IMR-90 (cell line): ENCODE results near the gene BEX3. TPM values are rescaled to one million over a fixed set of nuclear protein-coding genes. Genes with fewer than 3 reads are reported as not detected.

Source experiments
- ATAC-seq: fragments of 200-7000 bp; cut with Tn5 transposase; 2 replicates; pipeline ENCODE4 v1.9.1; 2020; ENCODE audit warnings: low read depth, mild to moderate bottlenecking, moderate library complexity
- BruUV-seq: library from RNA; stranded (reverse); fragments of 400-500 nt; replicated peaks from 2 replicates; lab custom pipeline; 2021; lab: Mats Ljungman, UMichigan
- CTCF ChIA-PET: fragments of 300-600 bp; formaldehyde crosslinking; extraction: SDS; loops from one replicate; lab custom pipeline; 2021; ENCODE audit warnings: antibody characterized with exemption; lab: Yijun Ruan, JAX
- POLR2A ChIA-PET: fragments of 300-600 bp; sonication (Branson Sonifier 250); formaldehyde crosslinking; loops from one replicate; lab custom pipeline; 2022; ENCODE audit warnings: antibody characterized with exemption; ENCODE audit not compliant: unreplicated experiment; lab: Charles Lee
- DNase-seq: peaks from one replicate; pipeline ENCODE4 v3.0.0; 2013
- H2AFZ ChIP-seq: replicated peaks from 2 replicates; pipeline ENCODE3; 2013; ENCODE audit warnings: low read length, mild to moderate bottlenecking; ENCODE audit not compliant: poor library complexity
- H2AK5ac ChIP-seq: 2 replicates; pipeline ENCODE4 v1.6.1; 2013; ENCODE audit warnings: low read depth, low read length, inconsistent platforms
- H2AK9ac ChIP-seq: replicated peaks from 2 replicates; pipeline ENCODE3; 2013; ENCODE audit warnings: mild to moderate bottlenecking, low read depth, low read length, moderate library complexity; ENCODE audit not compliant: poor library complexity
- H2BK120ac ChIP-seq: 2 replicates; pipeline ENCODE4 v1.6.1; 2013; ENCODE audit warnings: low read depth, low read length, inconsistent platforms
- H2BK15ac ChIP-seq: 3 replicates; pipeline ENCODE4 v1.6.1; 2013; ENCODE audit warnings: low read depth, low read length, inconsistent platforms
- H2BK20ac ChIP-seq: 2 replicates; pipeline ENCODE4 v1.6.1; 2013; ENCODE audit warnings: low read depth, mild to moderate bottlenecking, inconsistent platforms, low read length, moderate library complexity
- H2BK5ac ChIP-seq: 2 replicates; pipeline ENCODE4 v1.6.1; 2013; ENCODE audit warnings: mild to moderate bottlenecking, low read depth, low read length, inconsistent platforms; ENCODE audit not compliant: poor library complexity, severe bottlenecking
- H3K14ac ChIP-seq: replicated peaks from 2 replicates; pipeline ENCODE4 v1.6.1; 2013; ENCODE audit warnings: low read depth, low read length, inconsistent platforms
- H3K18ac ChIP-seq: 2 replicates; pipeline ENCODE4 v1.6.1; 2013; ENCODE audit warnings: low read depth, low read length, control low read depth
- H3K23ac ChIP-seq: 2 replicates; pipeline ENCODE4 v1.6.1; 2013; ENCODE audit warnings: low read depth, low read length, inconsistent platforms
- H3K27ac ChIP-seq: 2 replicates; pipeline ENCODE4 v1.5.1; 2013; ENCODE audit warnings: mild to moderate bottlenecking, control low read depth, low read length; ENCODE audit not compliant: insufficient read depth
- H3K27me3 ChIP-seq: 2 replicates; pipeline ENCODE4 v1.6.1; 2013; ENCODE audit warnings: low read length; ENCODE audit not compliant: control insufficient read depth, insufficient read depth
- H3K36me3 ChIP-seq: 2 replicates; pipeline ENCODE4 v1.6.1; 2013; ENCODE audit warnings: low read length, mixed read lengths; ENCODE audit not compliant: control insufficient read depth, insufficient read depth
- H3K4ac ChIP-seq: 2 replicates; pipeline ENCODE4 v1.6.1; 2013; ENCODE audit warnings: low read depth, low read length, inconsistent platforms
- H3K4me1 ChIP-seq: 2 replicates; pipeline ENCODE4 v1.6.1; 2013; ENCODE audit warnings: low read length, mixed read lengths; ENCODE audit not compliant: control insufficient read depth, insufficient read depth
- H3K4me2 ChIP-seq: 2 replicates; pipeline ENCODE4 v1.6.1; 2013; ENCODE audit warnings: low read depth, mild to moderate bottlenecking, control low read depth, low read length, moderate library complexity
- H3K4me3 ChIP-seq: 2 replicates; pipeline ENCODE4 v1.5.1; 2013; ENCODE audit warnings: low read depth, mild to moderate bottlenecking, control low read depth, low read length, moderate library complexity; ENCODE audit not compliant: insufficient read depth
- H3K56ac ChIP-seq: 2 replicates; pipeline ENCODE4 v1.6.1; 2013; ENCODE audit warnings: low read length, inconsistent platforms; ENCODE audit not compliant: insufficient read depth; ENCODE audit errors: extremely low read depth
- H3K79me1 ChIP-seq, 2 experiments: 2 replicates each; pipeline ENCODE4 v1.6.1; 2013; ENCODE audit warnings: low read length in 2 of 2, inconsistent platforms in 1 of 2, low read depth in 1 of 2
- H3K9ac ChIP-seq: 2 replicates; pipeline ENCODE4 v1.6.1; 2013; ENCODE audit warnings: low read depth, low read length, control low read depth
- H3K9me1 ChIP-seq: 2 replicates; pipeline ENCODE4 v1.6.1; 2013; ENCODE audit warnings: low read length, inconsistent platforms; ENCODE audit not compliant: insufficient read depth
- H3K9me3 ChIP-seq: 2 replicates; pipeline ENCODE4 v1.6.1; 2013; ENCODE audit warnings: low read length; ENCODE audit not compliant: control insufficient read depth, insufficient read depth
- H4K20me1 ChIP-seq: 2 replicates; pipeline ENCODE4 v1.6.1; 2013; ENCODE audit warnings: low read length, inconsistent platforms; ENCODE audit not compliant: insufficient read depth
- H4K5ac ChIP-seq: 2 replicates; pipeline ENCODE4 v1.6.1; 2013; ENCODE audit warnings: mild to moderate bottlenecking, low read depth, low read length, control low read depth
- H4K8ac ChIP-seq, 2 experiments: 2 replicates each; pipeline ENCODE4 v1.6.1; 2013; ENCODE audit warnings: low read depth in 2 of 2, low read length in 2 of 2, control low read depth in 1 of 2, inconsistent platforms in 1 of 2
- H4K91ac ChIP-seq: 2 replicates; pipeline ENCODE4 v1.6.1; 2013; ENCODE audit warnings: low read depth, low read length, inconsistent platforms; ENCODE audit not compliant: insufficient read depth
- CEBPB ChIP-seq: IDR thresholded peaks from 2 replicates; pipeline ENCODE4 v1.6.1; 2012; ENCODE audit warnings: low read depth, low read length, improper control_type of control experiment
- CHD1 ChIP-seq: IDR thresholded peaks from 2 replicates; pipeline ENCODE4 v1.6.1; 2012; ENCODE audit warnings: low read depth, low read length, improper control_type of control experiment
- FOS ChIP-seq: fragments of 150-350 bp; IDR thresholded peaks from 2 replicates; pipeline ENCODE4 v1.6.1; 2016; ENCODE audit warnings: low read depth, low read length
- MAFK ChIP-seq: IDR thresholded peaks from 2 replicates; pipeline ENCODE4 v1.6.1; 2012; ENCODE audit warnings: low read depth, low read length, improper control_type of control experiment
- MAZ ChIP-seq: IDR thresholded peaks from 2 replicates; pipeline ENCODE4 v1.6.1; 2012; ENCODE audit warnings: low read depth, mild to moderate bottlenecking, low read length, improper control_type of control experiment, moderate library complexity, borderline replicate concordance
- MXI1 ChIP-seq: IDR thresholded peaks from 2 replicates; pipeline ENCODE4 v1.6.1; 2012; ENCODE audit warnings: low read depth, mild to moderate bottlenecking, low read length, moderate library complexity, borderline replicate concordance
- NFE2L2 ChIP-seq: fragments of 150-350 bp; IDR thresholded peaks from 2 replicates; pipeline ENCODE4 v1.6.1; 2016; ENCODE audit warnings: low read depth, mild to moderate bottlenecking, low read length
- RAD21 ChIP-seq: IDR thresholded peaks from 2 replicates; pipeline ENCODE4 v1.6.1; 2012; ENCODE audit warnings: low read length, improper control_type of control experiment
- RCOR1 ChIP-seq: IDR thresholded peaks from 2 replicates; pipeline ENCODE4 v1.6.1; 2012; ENCODE audit warnings: mild to moderate bottlenecking, low read length, improper control_type of control experiment; ENCODE audit not compliant: insufficient replicate concordance
- RFX5 ChIP-seq: IDR thresholded peaks from 2 replicates; pipeline ENCODE4 v1.8.0; 2012; ENCODE audit warnings: low read depth, mild to moderate bottlenecking, low read length, moderate library complexity
- WGBS, 2 experiments: methylation state at CpG; one replicate each; pipeline versions ENCODE4 v1.1.5 to v1.1.7; 2013; ENCODE audit warnings: missing lambda C conversion rate in 2 of 2; ENCODE audit not compliant: insufficient read length in 1 of 2; ENCODE audit errors: extremely low coverage in 2 of 2; 5-methylcytosine and 5-hydroxymethylcytosine counted together
- dilution Hi-C: fragments of 300-500 bp; cut with HindIII; formaldehyde crosslinking; loops from one replicate; pipeline ENCODE4 v1.14.3; 2018; ENCODE audit warnings: low sequenced_read_pairs; ENCODE audit not compliant: unreplicated experiment
- in situ Hi-C: fragments of 300-500 bp; cut with MboI; formaldehyde crosslinking; loops from 3 replicates; pipeline ENCODE4 v1.14.3; 2019; ENCODE audit warnings: low sequenced_read_pairs, inconsistent platforms, mixed read lengths
- intact Hi-C: fragments of 100-400 bp; cut with micrococcal nuclease; formaldehyde crosslinking; loops from 2 replicates; pipeline ENCODE4 v1.10.0; 2022
- polyA plus RNA-seq, 3 experiments: library from polyadenylated mRNA; depleted of rRNA; stranded (reverse); fragments of >200 nt; gene quantifications; 2 replicates each; pipeline ENCODE4 v1.2.3, GENCODE V29; 2012; ENCODE audit warnings: low replicate concordance in 1 of 3
- total RNA-seq: library from RNA; depleted of rRNA; stranded (reverse); fragments of >200 nt; gene quantifications from 2 replicates; pipeline ENCODE4 v1.2.3, GENCODE V29; 2012
- TF ChIP-seq, protein P1 (sequence below): conservative IDR thresholded peaks from 2 replicates; pipeline ENCODE4 v1.5.1; 2012; ENCODE audit warnings: mild to moderate bottlenecking, low read depth, low read length, improper control_type of control experiment
- TF ChIP-seq, protein P2 (sequence below): fragments of 150-350 bp; IDR thresholded peaks from 2 replicates; pipeline ENCODE4 v1.6.1; 2017; ENCODE audit warnings: mild to moderate bottlenecking, antibody characterized with exemption, low read length, low read depth

BEX3 gene
- total and polyA plus RNA-seq, 2 of the 4 experiments (the other 2 are of a cell fraction): 114 to 409 TPM

DNA sequence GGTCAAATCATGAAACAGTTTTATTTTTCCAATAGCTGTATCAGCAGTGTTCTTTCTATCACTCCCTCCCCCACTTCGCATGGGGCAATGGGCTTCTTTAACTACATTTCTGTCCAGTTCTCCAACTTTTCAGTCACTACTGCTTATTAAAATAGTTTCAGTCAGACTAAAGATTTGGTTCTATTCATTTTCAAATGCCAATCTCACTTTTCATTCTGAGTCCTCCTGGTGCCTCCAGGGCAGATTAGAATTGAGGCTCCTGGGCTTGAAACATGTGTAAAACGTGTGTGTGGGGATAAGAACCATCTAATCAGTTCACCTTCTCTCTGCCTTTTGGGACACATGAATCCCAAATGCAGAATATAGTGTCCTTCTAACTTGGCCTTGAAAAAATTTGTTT lies 3.5 kb upstream of the BEX3 start:
- H3K27ac ChIP-seq: no peak overlapping the region
- no TSS peak for BruUV-seq
- no peak overlapping the region for H2BK120ac ChIP-seq
- H2AK9ac ChIP-seq: no peak overlapping the region
- no peak overlapping the region for H3K4me3 ChIP-seq
- TF ChIP-seq CHD1 (no peak), CEBPB (no peak), RFX5 (no peak), MAZ (no peak), RAD21 (no peak), NFE2L2 (no peak), MXI1 (no peak), RCOR1 (no peak), MAFK (no peak), FOS (no peak)
- TF ChIP-seq, protein P1, sequence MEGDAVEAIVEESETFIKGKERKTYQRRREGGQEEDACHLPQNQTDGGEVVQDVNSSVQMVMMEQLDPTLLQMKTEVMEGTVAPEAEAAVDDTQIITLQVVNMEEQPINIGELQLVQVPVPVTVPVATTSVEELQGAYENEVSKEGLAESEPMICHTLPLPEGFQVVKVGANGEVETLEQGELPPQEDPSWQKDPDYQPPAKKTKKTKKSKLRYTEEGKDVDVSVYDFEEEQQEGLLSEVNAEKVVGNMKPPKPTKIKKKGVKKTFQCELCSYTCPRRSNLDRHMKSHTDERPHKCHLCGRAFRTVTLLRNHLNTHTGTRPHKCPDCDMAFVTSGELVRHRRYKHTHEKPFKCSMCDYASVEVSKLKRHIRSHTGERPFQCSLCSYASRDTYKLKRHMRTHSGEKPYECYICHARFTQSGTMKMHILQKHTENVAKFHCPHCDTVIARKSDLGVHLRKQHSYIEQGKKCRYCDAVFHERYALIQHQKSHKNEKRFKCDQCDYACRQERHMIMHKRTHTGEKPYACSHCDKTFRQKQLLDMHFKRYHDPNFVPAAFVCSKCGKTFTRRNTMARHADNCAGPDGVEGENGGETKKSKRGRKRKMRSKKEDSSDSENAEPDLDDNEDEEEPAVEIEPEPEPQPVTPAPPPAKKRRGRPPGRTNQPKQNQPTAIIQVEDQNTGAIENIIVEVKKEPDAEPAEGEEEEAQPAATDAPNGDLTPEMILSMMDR: no peak
- TF ChIP-seq, protein P2, sequence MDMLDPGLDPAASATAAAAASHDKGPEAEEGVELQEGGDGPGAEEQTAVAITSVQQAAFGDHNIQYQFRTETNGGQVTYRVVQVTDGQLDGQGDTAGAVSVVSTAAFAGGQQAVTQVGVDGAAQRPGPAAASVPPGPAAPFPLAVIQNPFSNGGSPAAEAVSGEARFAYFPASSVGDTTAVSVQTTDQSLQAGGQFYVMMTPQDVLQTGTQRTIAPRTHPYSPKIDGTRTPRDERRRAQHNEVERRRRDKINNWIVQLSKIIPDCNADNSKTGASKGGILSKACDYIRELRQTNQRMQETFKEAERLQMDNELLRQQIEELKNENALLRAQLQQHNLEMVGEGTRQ: no peak
- dilution Hi-C loops (no loop called here), in situ Hi-C loops (no loop called here), intact Hi-C loops (no loop called here)
- H2BK20ac ChIP-seq: no peak overlapping the region
- H4K5ac ChIP-seq: no peak overlapping the region
- no peak overlapping the region for H3K4ac ChIP-seq
- no peak overlapping the region for H3K56ac ChIP-seq
- no peak overlapping the region for H3K4me2 ChIP-seq
- ChIA-PET CTCF (no interaction called here), POLR2A (interaction anchor here (0.5 kb wide), 1 partner anchor 718 kb away, joined by 3 read pairs; no protein-coding TSS in a partner anchor)
- H3K14ac ChIP-seq: no peak overlapping the region
- H3K9me3 ChIP-seq: no peaks in the 10 kb centered on the region
- no peaks in the 10 kb centered on the region for H4K20me1 ChIP-seq
- H3K27me3 ChIP-seq: peaks cover 2% of the 10 kb centered on the region; the same call in 1 of the 2 replicates
- no peaks in the 10 kb centered on the region for H3K9me1 ChIP-seq
- H3K79me1 ChIP-seq: peaks cover 0 to 8% of the 10 kb centered on the region in 2 experiments; a peak in 2 of 4 replicates
- H3K23ac ChIP-seq: no peak overlapping the region
- no peak overlapping the region for H2AK5ac ChIP-seq
- no peak for DNase-seq
- no peak overlapping the region for H3K9ac ChIP-seq
- no CpG with 5 or more reads among the region's 2 CpGs for WGBS, 2 experiments
- no peak overlapping the region for H2BK5ac ChIP-seq
- H2AFZ ChIP-seq: no peak overlapping the region
- H3K18ac ChIP-seq: no peak overlapping the region
- no peak overlapping the region; the same call in 2 of the 3 replicates for H2BK15ac ChIP-seq
- H4K91ac ChIP-seq: no peak overlapping the region
- peaks cover 2% of the 10 kb centered on the region for H3K4me1 ChIP-seq
- no peak for ATAC-seq
- no peak overlapping the region for H4K8ac ChIP-seq
- peaks cover 2% of the 10 kb centered on the region for H3K36me3 ChIP-seq
